IMR-90 (cell line): ENCODE measurements around the gene MRPL4. TPM values are rescaled to one million over a fixed set of nuclear protein-coding genes. Genes with fewer than 3 reads are reported as not detected.

Experiments
- ATAC-seq: fragments of 200-7000 bp; cut with Tn5 transposase; 2 replicates; pipeline ENCODE4 v1.9.1; 2020; ENCODE audit warnings: low read depth, mild to moderate bottlenecking, moderate library complexity
- BruUV-seq: library from RNA; stranded (reverse); fragments of 400-500 nt; replicated peaks from 2 replicates; lab custom pipeline; 2021; lab: Mats Ljungman, UMichigan
- CTCF ChIA-PET: fragments of 300-600 bp; formaldehyde crosslinking; extraction: SDS; loops from one replicate; lab custom pipeline; 2021; ENCODE audit warnings: antibody characterized with exemption; lab: Yijun Ruan, JAX
- POLR2A ChIA-PET: fragments of 300-600 bp; sonication (Branson Sonifier 250); formaldehyde crosslinking; loops from one replicate; lab custom pipeline; 2022; ENCODE audit warnings: antibody characterized with exemption; ENCODE audit not compliant: unreplicated experiment; lab: Charles Lee
- DNase-seq: peaks from one replicate; pipeline ENCODE4 v3.0.0; 2013
- H2AFZ ChIP-seq: replicated peaks from 2 replicates; pipeline ENCODE3; 2013; ENCODE audit warnings: low read length, mild to moderate bottlenecking; ENCODE audit not compliant: poor library complexity
- H2AK5ac ChIP-seq: 2 replicates; pipeline ENCODE4 v1.6.1; 2013; ENCODE audit warnings: low read depth, low read length, inconsistent platforms
- H2AK9ac ChIP-seq: replicated peaks from 2 replicates; pipeline ENCODE3; 2013; ENCODE audit warnings: mild to moderate bottlenecking, low read depth, low read length, moderate library complexity; ENCODE audit not compliant: poor library complexity
- H2BK120ac ChIP-seq: 2 replicates; pipeline ENCODE4 v1.6.1; 2013; ENCODE audit warnings: low read depth, low read length, inconsistent platforms
- H2BK15ac ChIP-seq: 3 replicates; pipeline ENCODE4 v1.6.1; 2013; ENCODE audit warnings: low read depth, low read length, inconsistent platforms
- H2BK20ac ChIP-seq: 2 replicates; pipeline ENCODE4 v1.6.1; 2013; ENCODE audit warnings: low read depth, mild to moderate bottlenecking, inconsistent platforms, low read length, moderate library complexity
- H2BK5ac ChIP-seq: 2 replicates; pipeline ENCODE4 v1.6.1; 2013; ENCODE audit warnings: mild to moderate bottlenecking, low read depth, low read length, inconsistent platforms; ENCODE audit not compliant: poor library complexity, severe bottlenecking
- H3K14ac ChIP-seq: replicated peaks from 2 replicates; pipeline ENCODE4 v1.6.1; 2013; ENCODE audit warnings: low read depth, low read length, inconsistent platforms
- H3K18ac ChIP-seq: 2 replicates; pipeline ENCODE4 v1.6.1; 2013; ENCODE audit warnings: low read depth, low read length, control low read depth
- H3K23ac ChIP-seq: 2 replicates; pipeline ENCODE4 v1.6.1; 2013; ENCODE audit warnings: low read depth, low read length, inconsistent platforms
- H3K27ac ChIP-seq: 2 replicates; pipeline ENCODE4 v1.5.1; 2013; ENCODE audit warnings: mild to moderate bottlenecking, control low read depth, low read length; ENCODE audit not compliant: insufficient read depth
- H3K27me3 ChIP-seq: 2 replicates; pipeline ENCODE4 v1.6.1; 2013; ENCODE audit warnings: low read length; ENCODE audit not compliant: control insufficient read depth, insufficient read depth
- H3K36me3 ChIP-seq: 2 replicates; pipeline ENCODE4 v1.6.1; 2013; ENCODE audit warnings: low read length, mixed read lengths; ENCODE audit not compliant: control insufficient read depth, insufficient read depth
- H3K4ac ChIP-seq: 2 replicates; pipeline ENCODE4 v1.6.1; 2013; ENCODE audit warnings: low read depth, low read length, inconsistent platforms
- H3K4me1 ChIP-seq: 2 replicates; pipeline ENCODE4 v1.6.1; 2013; ENCODE audit warnings: low read length, mixed read lengths; ENCODE audit not compliant: control insufficient read depth, insufficient read depth
- H3K4me2 ChIP-seq: 2 replicates; pipeline ENCODE4 v1.6.1; 2013; ENCODE audit warnings: low read depth, mild to moderate bottlenecking, control low read depth, low read length, moderate library complexity
- H3K4me3 ChIP-seq: 2 replicates; pipeline ENCODE4 v1.5.1; 2013; ENCODE audit warnings: low read depth, mild to moderate bottlenecking, control low read depth, low read length, moderate library complexity; ENCODE audit not compliant: insufficient read depth
- H3K56ac ChIP-seq: 2 replicates; pipeline ENCODE4 v1.6.1; 2013; ENCODE audit warnings: low read length, inconsistent platforms; ENCODE audit not compliant: insufficient read depth; ENCODE audit errors: extremely low read depth
- H3K79me1 ChIP-seq, 2 experiments: 2 replicates each; pipeline ENCODE4 v1.6.1; 2013; ENCODE audit warnings: low read length in 2 of 2, inconsistent platforms in 1 of 2, low read depth in 1 of 2
- H3K9ac ChIP-seq: 2 replicates; pipeline ENCODE4 v1.6.1; 2013; ENCODE audit warnings: low read depth, low read length, control low read depth
- H3K9me1 ChIP-seq: 2 replicates; pipeline ENCODE4 v1.6.1; 2013; ENCODE audit warnings: low read length, inconsistent platforms; ENCODE audit not compliant: insufficient read depth
- H3K9me3 ChIP-seq: 2 replicates; pipeline ENCODE4 v1.6.1; 2013; ENCODE audit warnings: low read length; ENCODE audit not compliant: control insufficient read depth, insufficient read depth
- H4K20me1 ChIP-seq: 2 replicates; pipeline ENCODE4 v1.6.1; 2013; ENCODE audit warnings: low read length, inconsistent platforms; ENCODE audit not compliant: insufficient read depth
- H4K5ac ChIP-seq: 2 replicates; pipeline ENCODE4 v1.6.1; 2013; ENCODE audit warnings: mild to moderate bottlenecking, low read depth, low read length, control low read depth
- H4K8ac ChIP-seq, 2 experiments: 2 replicates each; pipeline ENCODE4 v1.6.1; 2013; ENCODE audit warnings: low read depth in 2 of 2, low read length in 2 of 2, control low read depth in 1 of 2, inconsistent platforms in 1 of 2
- H4K91ac ChIP-seq: 2 replicates; pipeline ENCODE4 v1.6.1; 2013; ENCODE audit warnings: low read depth, low read length, inconsistent platforms; ENCODE audit not compliant: insufficient read depth
- CEBPB ChIP-seq: IDR thresholded peaks from 2 replicates; pipeline ENCODE4 v1.6.1; 2012; ENCODE audit warnings: low read depth, low read length, improper control_type of control experiment
- FOS ChIP-seq: fragments of 150-350 bp; IDR thresholded peaks from 2 replicates; pipeline ENCODE4 v1.6.1; 2016; ENCODE audit warnings: low read depth, low read length
- MAFK ChIP-seq: IDR thresholded peaks from 2 replicates; pipeline ENCODE4 v1.6.1; 2012; ENCODE audit warnings: low read depth, low read length, improper control_type of control experiment
- WGBS, 2 experiments: methylation state at CpG; one replicate each; pipeline versions ENCODE4 v1.1.5 to v1.1.7; 2013; ENCODE audit warnings: missing lambda C conversion rate in 2 of 2; ENCODE audit not compliant: insufficient read length in 1 of 2; ENCODE audit errors: extremely low coverage in 2 of 2; 5-methylcytosine and 5-hydroxymethylcytosine counted together
- dilution Hi-C: fragments of 300-500 bp; cut with HindIII; formaldehyde crosslinking; loops from one replicate; pipeline ENCODE4 v1.14.3; 2018; ENCODE audit warnings: low sequenced_read_pairs; ENCODE audit not compliant: unreplicated experiment
- in situ Hi-C: fragments of 300-500 bp; cut with MboI; formaldehyde crosslinking; loops from 3 replicates; pipeline ENCODE4 v1.14.3; 2019; ENCODE audit warnings: low sequenced_read_pairs, inconsistent platforms, mixed read lengths
- intact Hi-C: fragments of 100-400 bp; cut with micrococcal nuclease; formaldehyde crosslinking; loops from 2 replicates; pipeline ENCODE4 v1.10.0; 2022
- polyA plus RNA-seq, 3 experiments: library from polyadenylated mRNA; depleted of rRNA; stranded (reverse); fragments of >200 nt; gene quantifications; 2 replicates each; pipeline ENCODE4 v1.2.3, GENCODE V29; 2012; ENCODE audit warnings: low replicate concordance in 1 of 3
- total RNA-seq: library from RNA; depleted of rRNA; stranded (reverse); fragments of >200 nt; gene quantifications from 2 replicates; pipeline ENCODE4 v1.2.3, GENCODE V29; 2012
- TF ChIP-seq, protein P1 (sequence below): conservative IDR thresholded peaks from 2 replicates; pipeline ENCODE4 v1.5.1; 2012; ENCODE audit warnings: mild to moderate bottlenecking, low read depth, low read length, improper control_type of control experiment

Gene MRPL4
- total and polyA plus RNA-seq, 2 of the 4 experiments (the other 2 are of a cell fraction) = 32.8 to 108 TPM

DNA sequence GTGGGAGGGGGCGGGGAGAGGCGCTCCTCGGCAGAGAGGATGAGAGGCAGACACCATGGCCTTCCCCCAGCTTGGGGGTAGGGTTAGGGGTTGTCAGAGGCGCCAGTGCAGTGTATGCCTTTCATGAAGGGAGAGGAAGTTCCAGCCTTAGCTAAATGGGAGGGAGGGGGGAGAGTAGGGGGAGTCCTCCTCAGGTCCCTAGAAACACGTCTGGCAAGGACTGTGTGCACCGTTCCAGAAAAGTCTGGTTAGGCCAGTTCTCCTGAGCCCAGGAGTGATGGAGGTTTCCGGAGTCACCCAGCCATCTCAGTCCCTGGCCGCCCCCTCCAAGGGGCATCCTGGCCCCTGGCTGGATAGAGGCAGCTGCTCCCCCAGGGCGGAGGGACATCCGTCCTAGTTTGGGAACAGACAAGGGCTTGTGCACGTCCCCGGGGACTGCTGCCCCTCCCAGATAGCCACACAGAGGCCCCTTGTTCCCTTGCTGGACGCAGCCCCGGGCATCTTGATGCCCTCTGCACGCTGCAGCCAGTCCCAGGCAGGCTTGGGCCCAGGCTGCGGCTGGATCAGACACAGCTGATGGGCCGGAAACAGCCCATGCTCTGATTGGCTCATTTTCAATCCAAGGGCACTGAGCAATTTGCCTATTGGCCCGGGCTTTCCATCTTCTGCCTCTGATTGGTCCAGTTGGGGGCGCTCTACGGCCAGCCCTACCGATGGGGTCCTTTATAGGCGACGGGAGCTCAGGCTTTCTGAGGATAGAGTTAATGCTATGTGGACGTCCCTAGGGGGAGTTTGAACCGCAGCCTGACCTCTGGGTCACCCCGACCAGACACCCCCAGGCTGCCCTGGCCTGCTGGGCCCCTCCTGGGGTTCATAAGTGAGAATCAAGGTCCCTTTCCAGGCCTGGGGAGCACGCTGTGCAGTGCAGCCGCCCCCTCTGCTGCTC is 24.7 kb upstream of the MRPL4 start:
- peak overlapping the region; percentile 53 for H3K9ac ChIP-seq

More for the DNA sequence above, 24.7 kb upstream of the MRPL4 start:
- H3K23ac ChIP-seq = peak overlapping the region; percentile 98
- peak overlapping the region; percentile 97; the same call in 1 of the 3 replicates for H2BK15ac ChIP-seq
- H4K8ac ChIP-seq = peak overlapping the region; percentile 65 to 97
- peak overlapping the region; percentile 91 for H2BK5ac ChIP-seq
- peaks cover 25% of the 10 kb centered on the region for H3K9me1 ChIP-seq
- peak overlapping the region; percentile 87 for H2BK120ac ChIP-seq
- in situ Hi-C loops = no loop called here
- dilution Hi-C loops = no loop called here
- H3K18ac ChIP-seq = peak overlapping the region; percentile 68
- H3K14ac ChIP-seq = peak overlapping the region; percentile 97
- ChIA-PET POLR2A (interaction anchor here (0.8 kb wide), 1 partner anchor 24 kb away, joined by 5 read pairs; the partner anchor contains the start of gene MRPL4), CTCF (no interaction called here)
- H3K27me3 ChIP-seq = no peaks in the 10 kb centered on the region
- peak overlapping the region; percentile 77 for H4K5ac ChIP-seq
- no peak overlapping the region for H3K4me3 ChIP-seq
- H3K4me2 ChIP-seq = peak overlapping the region; percentile 69
- peaks cover 30% of the 10 kb centered on the region for H4K20me1 ChIP-seq
- H2AK9ac ChIP-seq = peak overlapping the region; percentile 98
- peaks cover 29 to 79% of the 10 kb centered on the region in 2 experiments; a peak in 3 of 4 replicates for H3K79me1 ChIP-seq
- H3K9me3 ChIP-seq = no peaks in the 10 kb centered on the region
- no TSS peak for BruUV-seq
- no peak for DNase-seq
- intact Hi-C loops = no loop called here
- H3K27ac ChIP-seq = peak overlapping the region; percentile 95
- TF ChIP-seq FOS (no peak), MAFK (no peak), CEBPB (no peak)
- TF ChIP-seq, protein P1, sequence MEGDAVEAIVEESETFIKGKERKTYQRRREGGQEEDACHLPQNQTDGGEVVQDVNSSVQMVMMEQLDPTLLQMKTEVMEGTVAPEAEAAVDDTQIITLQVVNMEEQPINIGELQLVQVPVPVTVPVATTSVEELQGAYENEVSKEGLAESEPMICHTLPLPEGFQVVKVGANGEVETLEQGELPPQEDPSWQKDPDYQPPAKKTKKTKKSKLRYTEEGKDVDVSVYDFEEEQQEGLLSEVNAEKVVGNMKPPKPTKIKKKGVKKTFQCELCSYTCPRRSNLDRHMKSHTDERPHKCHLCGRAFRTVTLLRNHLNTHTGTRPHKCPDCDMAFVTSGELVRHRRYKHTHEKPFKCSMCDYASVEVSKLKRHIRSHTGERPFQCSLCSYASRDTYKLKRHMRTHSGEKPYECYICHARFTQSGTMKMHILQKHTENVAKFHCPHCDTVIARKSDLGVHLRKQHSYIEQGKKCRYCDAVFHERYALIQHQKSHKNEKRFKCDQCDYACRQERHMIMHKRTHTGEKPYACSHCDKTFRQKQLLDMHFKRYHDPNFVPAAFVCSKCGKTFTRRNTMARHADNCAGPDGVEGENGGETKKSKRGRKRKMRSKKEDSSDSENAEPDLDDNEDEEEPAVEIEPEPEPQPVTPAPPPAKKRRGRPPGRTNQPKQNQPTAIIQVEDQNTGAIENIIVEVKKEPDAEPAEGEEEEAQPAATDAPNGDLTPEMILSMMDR = peak; percentile 10; the same call in 1 of the 2 replicates
- H4K91ac ChIP-seq = peak overlapping the region; percentile 95
- peak overlapping the region; percentile 98 for H2AK5ac ChIP-seq
- peaks cover 27% of the 10 kb centered on the region for H3K36me3 ChIP-seq
- ATAC-seq = peak; percentile 13; the same call in 1 of the 2 replicates
- WGBS, 2 experiments = 53% methylated on average over 11 of the region's 28 CpGs; no CpG with 5 or more reads in 1 of the 2 experiments
- H2AFZ ChIP-seq = peak overlapping the region; percentile 84
- H2BK20ac ChIP-seq = peak overlapping the region; percentile 88
- peak overlapping the region; percentile 98 for H3K4ac ChIP-seq
- peaks cover 27% of the 10 kb centered on the region for H3K4me1 ChIP-seq
- no peak overlapping the region; the same call in none of the 2 replicates for H3K56ac ChIP-seq
